ENCODE measurements around the gene MIA.
"Not testable (repeated sequence)": the region's sequence is repeated elsewhere in the genome, so short reads cannot be mapped to it uniquely, and the experiment has no call there.

MIA gene

GRCh38 chr19:40750874-40751537, 24.3 kb upstream of the MIA start, which contains the start of gene SNRPA:
Gene SNRPA (plus strand): TSS chr19:40751203. CDS start chr19:40751409, 206 bp downstream.
- peak; percentile 97 for DNase-seq

GRCh38 chr19:40752257-40752781, 23.0 kb upstream of the MIA start:
- DNase-seq = no peak

GRCh38 chr19:40754611-40755247, 20.6 kb upstream of the MIA start:
- no peak for DNase-seq

- no peak for DNase-seq
Measured at GRCh38 chr19:40755248-40755624, 20.1 kb upstream of the MIA start.

- no peak for DNase-seq
Measured at GRCh38 chr19:40755791-40756190, 19.5 kb upstream of the MIA start.

DNA sequence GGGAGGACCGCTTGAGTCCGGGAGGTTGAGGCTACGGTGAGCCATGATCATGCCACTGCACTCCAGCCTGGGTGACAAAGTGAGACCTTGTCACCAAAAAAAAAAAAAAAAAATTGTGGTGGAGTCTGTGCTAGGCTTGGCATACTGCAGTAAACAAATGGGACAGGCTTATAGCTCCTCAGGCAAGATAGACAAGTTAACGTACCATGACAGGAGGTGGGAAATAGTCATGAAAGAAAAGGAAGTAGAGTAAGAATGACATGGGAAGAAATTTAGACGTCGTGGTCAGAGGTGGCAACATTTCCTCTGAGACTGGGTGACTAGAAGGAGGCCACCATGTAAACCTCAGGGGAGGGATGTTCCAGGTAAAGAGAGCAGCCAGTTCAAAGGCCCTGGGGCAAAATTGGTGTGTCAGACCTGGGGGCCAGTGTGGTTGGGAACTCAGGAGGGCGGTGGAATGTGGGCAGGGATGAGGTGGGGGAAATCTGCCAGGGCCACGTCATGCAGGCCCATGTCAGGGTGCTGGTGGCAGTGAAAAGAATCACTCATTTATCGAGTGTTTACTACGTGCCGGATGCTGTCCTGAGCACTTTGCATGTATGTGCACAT, 18.7 kb upstream of the MIA start:
- DNase-seq = no peak

DNA sequence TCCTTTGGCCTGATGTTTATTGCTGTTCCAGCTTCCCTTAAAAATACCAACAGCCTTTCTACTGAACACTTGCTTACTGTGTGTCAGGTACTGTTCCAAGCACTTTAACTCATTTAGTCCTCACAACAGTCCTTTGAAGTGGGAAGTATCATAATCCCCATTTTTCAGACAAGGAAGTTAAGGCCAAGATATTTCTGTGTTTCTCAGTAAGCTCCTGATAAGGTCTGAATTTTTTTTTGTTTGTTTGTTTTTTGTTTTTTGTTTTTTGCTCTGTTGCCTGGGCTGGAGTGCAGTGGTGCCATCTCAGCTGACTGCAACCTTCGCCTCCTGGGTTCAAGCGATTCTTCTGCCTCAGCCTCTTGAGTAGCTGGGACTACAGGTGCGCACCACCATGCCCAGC, 16.8 kb upstream of the MIA start:
- no peak for DNase-seq

DNA sequence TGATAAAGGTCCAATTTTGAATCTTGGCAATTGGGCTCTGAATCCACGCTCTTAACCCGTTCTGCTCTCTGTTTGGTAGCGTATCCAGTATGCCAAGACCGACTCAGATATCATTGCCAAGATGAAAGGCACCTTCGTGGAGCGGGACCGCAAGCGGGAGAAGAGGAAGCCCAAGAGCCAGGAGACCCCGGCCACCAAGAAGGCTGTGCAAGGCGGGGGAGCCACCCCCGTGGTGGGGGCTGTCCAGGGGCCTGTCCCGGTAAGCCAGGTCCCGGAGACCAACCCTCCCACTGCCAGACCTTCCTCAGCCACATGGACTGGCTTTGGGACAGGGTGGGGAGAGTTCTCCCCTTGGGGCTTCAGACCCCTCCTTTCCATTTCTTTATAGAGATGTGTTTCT, 16.0 kb upstream of the MIA start:
- DNase-seq = no peak

GRCh38 chr19:40762754-40763470, 12.4 kb upstream of the MIA start:
- DNase-seq = no peak

DNA sequence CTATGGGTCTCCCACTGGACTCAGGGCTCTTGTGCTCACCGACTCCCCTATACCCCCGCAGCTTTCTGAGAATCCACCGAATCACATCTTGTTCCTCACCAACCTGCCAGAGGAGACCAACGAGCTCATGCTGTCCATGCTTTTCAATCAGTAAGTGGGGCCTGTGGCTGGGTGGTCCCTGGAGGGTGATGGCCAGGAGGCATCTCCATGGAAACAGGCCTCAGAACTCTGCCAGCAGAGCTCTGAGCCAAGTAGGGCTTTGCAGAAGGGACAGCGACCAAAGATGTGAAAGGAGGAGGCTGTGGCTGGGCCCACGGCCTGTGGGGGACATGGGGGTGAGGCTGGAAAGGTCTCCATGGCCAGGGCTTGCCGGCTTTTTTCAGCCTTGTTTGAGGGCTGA, 11.8 kb upstream of the MIA start:
- DNase-seq = no peak

GRCh38 chr19:40763963-40764362, 11.4 kb upstream of the MIA start:
- no peak for DNase-seq

DNA sequence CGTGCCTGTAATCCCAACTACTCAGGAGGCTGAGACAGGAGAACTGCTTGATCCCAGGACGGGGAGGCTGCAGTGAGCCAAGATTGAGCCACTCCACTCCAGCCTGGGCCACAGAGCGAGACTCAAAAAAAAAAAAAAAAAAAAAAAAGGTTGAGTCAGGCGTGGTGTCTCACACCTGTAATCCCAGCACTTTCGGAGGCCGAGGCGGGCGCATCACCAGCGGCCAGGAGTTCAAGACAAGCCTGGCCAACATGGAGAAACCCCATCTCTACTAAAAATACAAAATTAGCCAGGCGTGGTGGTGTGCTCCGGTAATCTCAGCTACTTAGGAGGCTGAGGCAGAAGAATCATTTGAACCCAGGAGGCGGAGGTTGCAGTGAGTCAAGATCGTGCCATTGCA, 8.9 kb upstream of the MIA start:
- DNase-seq = not testable (repeated sequence)

GRCh38 chr19:40768869-40769268, 6.5 kb upstream of the MIA start:
- no peak for DNase-seq

- DNase-seq = peak; percentile 29
Measured at GRCh38 chr19:40771101-40771862, 4.0 kb upstream of the MIA start.

- no peak for DNase-seq
Measured at GRCh38 chr19:40775632-40776022, 306 bp downstream of the MIA start.

DNA sequence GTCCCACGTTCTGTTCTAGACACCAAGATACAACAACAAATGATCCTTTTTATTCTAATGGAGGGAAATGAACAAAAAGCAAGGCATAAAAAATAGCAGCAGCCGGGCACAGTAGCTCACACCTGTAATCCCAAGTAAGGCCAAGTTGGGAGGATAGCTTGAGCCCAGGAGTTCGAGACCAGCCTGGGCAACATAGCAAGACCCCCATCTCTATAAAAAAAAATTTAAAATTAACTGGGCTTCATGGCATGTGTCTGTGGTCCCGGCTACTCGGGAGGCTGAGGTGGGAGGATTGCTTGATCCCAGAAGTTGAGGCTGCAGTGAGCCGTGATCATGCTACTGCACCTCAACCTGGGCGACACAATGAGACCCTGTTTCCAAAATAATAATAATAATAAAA, 1.0 kb downstream of the MIA start:
- DNase-seq = no peak

GRCh38 chr19:40776932-40777644, 1.8 kb downstream of the MIA start:
- peak; percentile 87 for DNase-seq

DNA sequence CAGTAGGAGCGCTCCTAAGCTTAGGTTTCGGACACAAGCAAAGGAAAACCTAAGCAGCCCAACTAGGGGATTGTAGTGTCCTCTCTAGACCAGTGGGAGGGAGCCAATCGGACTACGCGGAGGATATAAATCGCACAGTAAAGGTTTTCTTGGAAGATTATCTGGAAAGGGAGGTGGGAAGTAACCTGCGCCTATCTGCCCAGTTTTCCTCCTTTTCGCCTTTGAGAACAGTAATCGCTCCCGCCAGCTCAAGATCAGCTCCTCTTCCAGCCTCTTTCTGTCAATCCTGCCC, 2.3 kb downstream of the MIA start:
- no peak for DNase-seq

DNA sequence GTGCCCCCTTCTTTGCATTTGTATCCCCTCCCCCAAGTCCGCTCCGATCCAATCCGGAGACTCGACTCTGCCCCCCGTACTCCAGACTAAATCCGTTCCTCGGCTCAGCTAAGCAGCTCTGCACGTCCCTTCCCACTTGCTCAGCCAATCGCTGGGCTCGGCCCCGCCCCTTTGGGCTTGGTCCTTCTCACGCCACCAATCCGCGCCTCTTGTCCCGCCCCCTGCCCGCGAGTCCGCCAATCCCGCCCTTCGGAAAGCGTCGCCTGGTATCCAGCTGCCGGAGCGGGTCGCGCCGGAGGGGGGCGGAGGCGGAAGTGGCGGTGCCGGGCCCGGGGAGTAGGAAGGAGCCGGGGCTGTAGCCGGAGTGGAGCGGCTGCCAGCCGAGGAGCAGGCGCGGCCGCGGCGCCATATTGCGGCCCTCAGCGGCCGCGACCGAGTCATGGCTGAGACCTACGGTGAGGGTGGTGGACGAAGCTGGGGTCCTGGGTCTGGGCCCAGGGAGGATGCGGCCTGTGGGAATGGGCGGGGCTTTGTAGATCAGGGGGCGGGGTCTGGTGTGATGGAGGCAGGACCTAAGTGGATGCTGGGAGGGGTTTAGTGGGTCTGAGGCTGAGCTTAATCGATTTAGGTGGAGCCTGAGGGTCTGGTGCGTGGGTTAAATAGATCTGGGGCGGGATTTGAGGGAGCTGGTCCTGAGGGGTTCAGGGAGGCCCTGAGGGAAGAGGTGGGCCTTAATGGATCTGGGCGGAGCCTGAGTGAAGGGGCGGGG, 2.8 kb downstream of the MIA start, which contains the start of gene RAB4B:
Gene RAB4B, plus strand, starts transcription at position 311 of the 769 bp plus-strand sequence. Its CDS starts 129 bp downstream, at position 440.
- peak; percentile 100 for DNase-seq

DNA sequence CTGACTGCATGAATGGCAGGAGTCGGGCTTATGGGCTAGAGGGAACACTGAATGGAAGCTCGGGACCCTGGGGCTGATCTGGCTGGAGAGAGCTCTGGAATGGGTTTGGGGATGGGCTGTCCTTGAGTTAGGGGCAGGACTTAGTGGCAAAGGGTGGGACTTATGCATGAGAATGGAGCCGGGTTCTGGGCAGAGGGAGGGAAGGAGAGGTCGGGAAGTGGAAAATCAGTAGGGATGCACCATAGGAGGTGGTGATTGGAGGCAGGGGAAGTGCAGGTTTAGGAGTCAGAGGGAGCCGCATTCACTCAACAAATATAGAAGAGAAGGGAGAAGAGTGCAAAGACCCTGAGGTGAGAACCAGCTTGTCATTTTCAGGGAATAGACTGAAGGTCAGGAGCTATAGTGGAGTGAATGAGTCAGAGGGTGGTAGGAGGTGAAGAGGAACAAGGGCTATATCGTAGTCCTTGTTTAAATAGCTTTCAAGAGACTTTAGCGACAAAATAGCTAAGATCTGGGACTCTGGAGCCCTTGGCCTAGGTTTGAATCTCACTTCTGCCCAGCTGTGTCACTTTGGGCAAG, 3.5 kb downstream of the MIA start:
- DNase-seq = no peak

GRCh38 chr19:40780582-40780981, 5.3 kb downstream of the MIA start:
- DNase-seq = no peak
